H1 (cell line): ENCODE measurements around the gene ERAP2. TPM values are rescaled to one million over a fixed set of nuclear protein-coding genes. Genes with fewer than 3 reads are reported as not detected.

Source experiments
- CTCF ChIA-PET: fragments of 300-600 bp; sonication (Branson Sonifier 250); formaldehyde crosslinking; loops from one replicate; lab custom pipeline; 2021; ENCODE audit not compliant: partially characterized antibody; lab: Charles Lee
- POLR2A ChIA-PET: fragments of 300-600 bp; sonication (Branson Sonifier 250); formaldehyde crosslinking; loops from one replicate; lab custom pipeline; 2021; ENCODE audit warnings: inconsistent platforms; ENCODE audit not compliant: partially characterized antibody; lab: Charles Lee
- DNase-seq, 2 experiments: peaks; one replicate each; pipeline versions ENCODE4 v3.0.0 to v3.0.0-alpha.2; 2010 to 2022; ENCODE audit warnings: low spot score in 2 of 2, low read depth in 1 of 2, mixed read lengths in 1 of 2
- FAIRE-seq: peaks from 2 replicates; lab custom pipeline; 2011; peaks lifted over from hg19 to GRCh38; lab: Jason Lieb, UNC
- H2AFZ ChIP-seq: 2 replicates; pipeline ENCODE4 v1.8.1; 2012; ENCODE audit warnings: low read length, inconsistent platforms
- H2AK5ac ChIP-seq: 2 replicates; pipeline ENCODE4 v1.6.1; 2013; ENCODE audit warnings: low read depth, low read length
- H2BK120ac ChIP-seq: replicated peaks from 2 replicates; pipeline ENCODE3; 2013; ENCODE audit warnings: low read depth, low read length, inconsistent platforms
- H2BK12ac ChIP-seq: 2 replicates; pipeline ENCODE4 v1.6.1; 2013; ENCODE audit warnings: low read depth, low read length
- H2BK15ac ChIP-seq: 2 replicates; pipeline ENCODE4 v1.6.1; 2013; ENCODE audit warnings: low read length
- H2BK20ac ChIP-seq: 2 replicates; pipeline ENCODE4 v1.6.1; 2013; ENCODE audit warnings: low read length
- H2BK5ac ChIP-seq: 2 replicates; pipeline ENCODE4 v1.6.1; 2013; ENCODE audit warnings: low read depth, low read length
- H3K14ac ChIP-seq: 2 replicates; pipeline ENCODE4 v1.6.1; 2013; ENCODE audit warnings: inconsistent platforms; ENCODE audit not compliant: insufficient read length
- H3K18ac ChIP-seq: 2 replicates; pipeline ENCODE4 v1.6.1; 2013; ENCODE audit warnings: low read length; ENCODE audit errors: extremely low read depth
- H3K23ac ChIP-seq: 2 replicates; pipeline ENCODE4 v1.6.1; 2013; ENCODE audit warnings: inconsistent platforms; ENCODE audit not compliant: insufficient read length
- H3K23me2 ChIP-seq: 2 replicates; pipeline ENCODE4 v1.6.1; 2013; ENCODE audit warnings: low read depth, low read length
- H3K27ac ChIP-seq: 2 replicates; pipeline ENCODE4 v1.6.1; 2011; ENCODE audit warnings: low read depth, low read length, inconsistent platforms
- H3K27me3 ChIP-seq, 4 experiments: replicated peaks in 1 of 4; 1 replicate in 1 of 4; 2 replicates in 3 of 4; pipeline versions ENCODE4 v1.6.1 to v1.8.1; 2011 to 2013; ENCODE audit warnings: low read length in 3 of 4, mild to moderate bottlenecking in 3 of 4, inconsistent platforms in 2 of 4, mixed read lengths in 2 of 4, moderate library complexity in 1 of 4; ENCODE audit not compliant: control insufficient read depth in 3 of 4, insufficient read depth in 3 of 4; ENCODE audit errors: extremely low read depth in 1 of 4
- H3K36me3 ChIP-seq, 4 experiments: 2 replicates each; pipeline versions ENCODE4 v1.6.1 to v1.8.1; 2011 to 2013; ENCODE audit warnings: mild to moderate bottlenecking in 4 of 4, low read length in 3 of 4, moderate library complexity in 2 of 4, control low read depth in 1 of 4, inconsistent platforms in 1 of 4; ENCODE audit not compliant: insufficient read depth in 4 of 4, control insufficient read depth in 2 of 4
- H3K4ac ChIP-seq: replicated peaks from 2 replicates; pipeline ENCODE3; 2013; ENCODE audit warnings: low read length, low read depth, mixed read lengths, inconsistent platforms; ENCODE audit not compliant: insufficient read length
- H3K4me1 ChIP-seq, 4 experiments: replicated peaks in 1 of 4; 1 replicate in 1 of 4; 2 replicates in 3 of 4; pipeline versions ENCODE4 v1.6.1 to v1.8.1; 2011 to 2013; ENCODE audit warnings: low read length in 3 of 4, inconsistent platforms in 2 of 4, mixed read lengths in 1 of 4; ENCODE audit not compliant: insufficient read depth in 4 of 4, control insufficient read depth in 3 of 4
- H3K4me2 ChIP-seq, 2 experiments: 2 replicates each; pipeline versions ENCODE4 v1.6.1 to v1.8.1; 2011 to 2013; ENCODE audit warnings: low read depth in 2 of 2, low read length in 2 of 2, control low read depth in 1 of 2, inconsistent platforms in 1 of 2, mild to moderate bottlenecking in 1 of 2; ENCODE audit not compliant: insufficient read depth in 1 of 2
- H3K4me3 ChIP-seq, 4 experiments: fragments of 200-600, 300-600 bp in 1 of 4; sonication (generic), shearing (Covaris generic), sonication (Bioruptor Twin) in 1 of 4; 2 replicates each; pipeline versions ENCODE4 v1.5.1 to v1.8.1; 2011 to 2016; ENCODE audit warnings: low read length in 4 of 4, low read depth in 3 of 4, control low read depth in 2 of 4, inconsistent platforms in 2 of 4, mild to moderate bottlenecking in 2 of 4, mixed read lengths in 1 of 4, moderate library complexity in 1 of 4; ENCODE audit not compliant: insufficient read depth in 2 of 4; ENCODE audit errors: extremely low read depth in 1 of 4
- H3K56ac ChIP-seq: replicated peaks from 2 replicates; pipeline ENCODE3; 2013; ENCODE audit warnings: low read depth, mild to moderate bottlenecking, mixed read lengths, low read length, inconsistent platforms; ENCODE audit not compliant: insufficient read length
- H3K79me1 ChIP-seq: 2 replicates; pipeline ENCODE4 v1.6.1; 2013; ENCODE audit warnings: low read depth, low read length, control low read depth
- H3K79me2 ChIP-seq, 2 experiments: 2 replicates each; pipeline versions ENCODE4 v1.6.1 to v1.8.1; 2012 to 2013; ENCODE audit warnings: low read length in 2 of 2, mild to moderate bottlenecking in 2 of 2, inconsistent platforms in 1 of 2; ENCODE audit not compliant: insufficient read depth in 2 of 2, control insufficient read depth in 1 of 2
- H3K9ac ChIP-seq, 4 experiments: replicated peaks in 1 of 4; 1 replicate in 1 of 4; 2 replicates in 3 of 4; pipeline versions ENCODE4 v1.6.1 to v1.8.1; 2011 to 2013; ENCODE audit warnings: low read depth in 3 of 4, low read length in 3 of 4, control low read depth in 2 of 4, mild to moderate bottlenecking in 2 of 4, moderate library complexity in 2 of 4, inconsistent platforms in 1 of 4; ENCODE audit errors: extremely low read depth in 1 of 4
- H3K9me3 ChIP-seq, 2 experiments: 2 replicates each; pipeline versions ENCODE4 v1.6.1 to v1.8.1; 2012 to 2013; ENCODE audit warnings: mild to moderate bottlenecking in 2 of 2, moderate library complexity in 2 of 2, control low read depth in 1 of 2, inconsistent platforms in 1 of 2, low read depth in 1 of 2, low read length in 1 of 2, mixed read lengths in 1 of 2; ENCODE audit not compliant: insufficient read depth in 2 of 2
- H4K20me1 ChIP-seq, 2 experiments: replicated peaks in 1 of 2; 2 replicates each; pipeline versions ENCODE3 to v1.8.1; 2011 to 2013; ENCODE audit warnings: inconsistent platforms in 2 of 2, low read length in 2 of 2, mild to moderate bottlenecking in 1 of 2; ENCODE audit not compliant: insufficient read depth in 2 of 2, control insufficient read depth in 1 of 2
- H4K5ac ChIP-seq: 2 replicates; pipeline ENCODE4 v1.6.1; 2013; ENCODE audit warnings: low read length, low read depth, mixed read lengths, inconsistent platforms; ENCODE audit not compliant: insufficient read length
- H4K8ac ChIP-seq: 2 replicates; pipeline ENCODE4 v1.8.0; 2013; ENCODE audit warnings: mild to moderate bottlenecking, moderate library complexity, low read length, inconsistent platforms; ENCODE audit not compliant: insufficient read depth; ENCODE audit errors: extremely low read depth
- H4K91ac ChIP-seq: replicated peaks from 2 replicates; pipeline ENCODE3; 2013; ENCODE audit warnings: low read length, mixed read lengths, inconsistent platforms; ENCODE audit not compliant: insufficient read length
- BCL11A ChIP-seq, 2 experiments: IDR thresholded peaks; one replicate each; pipeline ENCODE4 v1.6.1; 2011; ENCODE audit warnings: low read depth in 2 of 2, low read length in 2 of 2, mild to moderate bottlenecking in 2 of 2
- BRCA1 ChIP-seq: IDR thresholded peaks from 2 replicates; pipeline ENCODE4 v1.6.1; 2012; ENCODE audit warnings: low read depth, low read length, improper control_type of control experiment
- CBX5 ChIP-seq: fragments of 300-800, 300-1000 bp; sonication (generic); IDR thresholded peaks from 2 replicates; pipeline ENCODE4 v1.7.1; 2016; ENCODE audit warnings: antibody characterized with exemption, low read length, low read depth
- GTF2F1 ChIP-seq: IDR thresholded peaks from 2 replicates; pipeline ENCODE4 v1.6.1; 2012; ENCODE audit warnings: low read depth, low read length, improper control_type of control experiment, borderline replicate concordance
- HDAC6 ChIP-seq: IDR thresholded peaks from one replicate; pipeline ENCODE4 v1.7.1; 2012; ENCODE audit warnings: low read depth, mild to moderate bottlenecking, inconsistent platforms, low read length, moderate library complexity
- KDM1A ChIP-seq: fragments of 200-600, 300-600 bp; sonication (generic); IDR thresholded peaks from 2 replicates; pipeline ENCODE4 v1.7.1; 2016; ENCODE audit warnings: mild to moderate bottlenecking, low read length, borderline replicate concordance
- PHF8 ChIP-seq: fragments of 200-600 bp; sonication (generic); conservative IDR thresholded peaks from 2 replicates; pipeline ENCODE4 v1.7.1; 2012; ENCODE audit warnings: low read depth, mild to moderate bottlenecking, inconsistent platforms, low read length, moderate library complexity
- RFX5 ChIP-seq: IDR thresholded peaks from 2 replicates; pipeline ENCODE4 v1.6.1; 2011; ENCODE audit warnings: low read depth, low read length, improper control_type of control experiment, borderline replicate concordance
- RNF2 ChIP-seq: fragments of 200-900, 300-1000 bp; sonication (generic); IDR thresholded peaks from 2 replicates; pipeline ENCODE4 v1.7.1; 2016; ENCODE audit warnings: borderline replicate concordance, low read depth, mild to moderate bottlenecking, antibody characterized with exemption, low read length; ENCODE audit not compliant: poor library complexity, severe bottlenecking; ENCODE audit errors: missing control alignments
- SIN3A ChIP-seq, 2 experiments: IDR thresholded peaks in 1 of 2; conservative IDR thresholded peaks in 1 of 2; 2 replicates each; pipeline ENCODE4 v1.6.1; 2011 to 2012; ENCODE audit warnings: low read length in 2 of 2, improper control_type of control experiment in 1 of 2, low read depth in 1 of 2, mild to moderate bottlenecking in 1 of 2
- SP4 ChIP-seq: IDR thresholded peaks from 2 replicates; pipeline ENCODE4 v1.6.1; 2012; ENCODE audit warnings: low read length, inconsistent platforms
- SUZ12 ChIP-seq: fragments of 200-600 bp; sonication (generic); IDR thresholded peaks from 2 replicates; pipeline ENCODE4 v1.6.1; 2012; ENCODE audit warnings: mild to moderate bottlenecking, inconsistent platforms, low read length, moderate library complexity, mixed read lengths
- TBP ChIP-seq: IDR thresholded peaks from 2 replicates; pipeline ENCODE4 v1.6.1; 2011; ENCODE audit warnings: low read depth, low read length, improper control_type of control experiment
- TEAD4 ChIP-seq: IDR thresholded peaks from 2 replicates; pipeline ENCODE4 v1.6.1; 2012; ENCODE audit warnings: low read depth, low read length, inconsistent platforms, mixed read lengths
- WGBS, 2 experiments: shearing (Covaris generic) in 1 of 2; methylation state at CpG; one replicate each; pipeline versions ENCODE4 v1.1.6 to v1.1.7; 2013 to 2015; ENCODE audit warnings: low lambda C conversion rate in 2 of 2, mixed read lengths in 2 of 2, inconsistent platforms in 1 of 2, low coverage in 1 of 2, missing lambda C conversion rate in 1 of 2; ENCODE audit not compliant: insufficient replicate concordance in 2 of 2, insufficient coverage in 1 of 2, insufficient read length in 1 of 2; ENCODE audit errors: extremely low coverage in 1 of 2, missing lambda C conversion rate in 1 of 2; 5-methylcytosine and 5-hydroxymethylcytosine counted together
- polyA plus RNA-seq, 7 experiments: library from polyadenylated mRNA; depleted of rRNA in 3 of 7; stranded (reverse) in 5 of 7; unstranded in 2 of 7; fragments of >200 nt in 5 of 7; fragments of 200-250 nt in 2 of 7; gene quantifications; 1 replicate in 5 of 7; 2 replicates in 1 of 7; 4 replicates in 1 of 7; pipeline versions ENCODE4 v1.2.1 to v1.2.3, GENCODE V29; 2011 to 2013; ENCODE audit warnings: missing spikeins in 2 of 7, mixed read lengths in 2 of 7
- total RNA-seq: library from RNA; stranded (reverse); fragmentation: NEBNext Ultra II Directional; extraction: Animal tissue kit (Norgen Biotek cat#: 25700); gene quantifications from 2 replicates; pipeline ENCODE4 v1.2.1, GENCODE V29; 2021

ERAP2 gene
- total and polyA plus RNA-seq, 2 of the 8 experiments (the other 6 are each of a cell fraction or from before 2014, with no cell fraction given): 0.14 TPM; not detected in 1

- no peak overlapping the region for H4K8ac ChIP-seq
- no peaks in the 10 kb centered on the region for H3K79me2 ChIP-seq
- H2BK120ac ChIP-seq: no peak overlapping the region
- H3K36me3 ChIP-seq: no peaks in the 10 kb centered on the region
- no peak overlapping the region for H3K18ac ChIP-seq
- FAIRE-seq (no peak), DNase-seq (no peak)
- TF ChIP-seq GTF2F1 (no peak), BRCA1 (no peak), TBP (no peak), RNF2 (no peak), HDAC6 (no peak), KDM1A (no peak), CBX5 (no peak), PHF8 (no peak), SIN3A (conservative IDR thresholded peaks at IDR 0.05 in 1 of 2, IDR thresholded peaks at IDR 0.05 in 1 of 2; ENCODE audit: low read depth in 1 of 2, low read length in 2 of 2) (no peak), TEAD4 (no peak), SP4 (no peak), SUZ12 (no peak), RFX5 (no peak), BCL11A (IDR thresholded peaks at IDR 0.05; ENCODE audit: low read depth in 2 of 2, low read length in 2 of 2) (no peak)
- no peak overlapping the region for H2BK15ac ChIP-seq
- no peak overlapping the region for H3K14ac ChIP-seq
- no peak overlapping the region for H3K23ac ChIP-seq
- CTCF ChIA-PET: interaction anchor here (0.9 to 1.0 kb wide), 2 partner anchors 112 to 172 kb away, joined by 3 to 4 read pairs; no protein-coding TSS in a partner anchor
- WGBS, 2 experiments: 85% methylated on average over 3 of the region's 3 CpGs; no CpG with 5 or more reads in 1 of the 2 experiments
- H3K23me2 ChIP-seq: no peaks in the 10 kb centered on the region
- no peak overlapping the region for H3K27ac ChIP-seq
- no peaks in the 10 kb centered on the region for H3K79me1 ChIP-seq
- H2AFZ ChIP-seq: no peak overlapping the region
- no peak overlapping the region for H4K91ac ChIP-seq
- H3K4ac ChIP-seq: no peak overlapping the region
- H3K56ac ChIP-seq: no peak overlapping the region
- H3K4me3 ChIP-seq: no peak overlapping the region
- no peaks in the 10 kb centered on the region for H4K20me1 ChIP-seq
- no peak overlapping the region for H3K9ac ChIP-seq
- no peak overlapping the region for H2BK5ac ChIP-seq
- no peak overlapping the region for H2BK20ac ChIP-seq
- POLR2A ChIA-PET: no interaction called here
- no peak overlapping the region for H2AK5ac ChIP-seq
- no peaks in the 10 kb centered on the region for H3K27me3 ChIP-seq
- H4K5ac ChIP-seq: no peak overlapping the region
- no peak overlapping the region for H2BK12ac ChIP-seq
- no peaks in the 10 kb centered on the region for H3K4me1 ChIP-seq
- H3K4me2 ChIP-seq: no peak overlapping the region
- H3K9me3 ChIP-seq: no peaks in the 10 kb centered on the region
Observed at GRCh38 chr5:96863949-96864584, 12.2 kb upstream of the ERAP2 start.
